Subcutaneous adipose tissue (tissue), 4 donors: ENCODE results near the gene LCN2. TPM values are rescaled to one million over a fixed set of nuclear protein-coding genes. Genes with fewer than 3 reads are reported as not detected.

Source experiments
- total RNA-seq, 4 donors: library from RNA; depleted of rRNA; stranded (reverse); fragments of >200 nt; gene quantifications; one replicate each; pipeline ENCODE4 v1.1.0, GENCODE V29; 2016
- TF ChIP-seq, protein P1 (sequence below): fragments of 450-650 bp; IDR thresholded peaks from one replicate; pipeline ENCODE4 v1.5.1; 2016; ENCODE audit warnings: low read depth, mild to moderate bottlenecking, control low read depth, antibody characterized with exemption, moderate library complexity

Gene LCN2
- total RNA-seq, 4 donors from 2014 or later: 1.6 TPM; not detected in 3

DNA sequence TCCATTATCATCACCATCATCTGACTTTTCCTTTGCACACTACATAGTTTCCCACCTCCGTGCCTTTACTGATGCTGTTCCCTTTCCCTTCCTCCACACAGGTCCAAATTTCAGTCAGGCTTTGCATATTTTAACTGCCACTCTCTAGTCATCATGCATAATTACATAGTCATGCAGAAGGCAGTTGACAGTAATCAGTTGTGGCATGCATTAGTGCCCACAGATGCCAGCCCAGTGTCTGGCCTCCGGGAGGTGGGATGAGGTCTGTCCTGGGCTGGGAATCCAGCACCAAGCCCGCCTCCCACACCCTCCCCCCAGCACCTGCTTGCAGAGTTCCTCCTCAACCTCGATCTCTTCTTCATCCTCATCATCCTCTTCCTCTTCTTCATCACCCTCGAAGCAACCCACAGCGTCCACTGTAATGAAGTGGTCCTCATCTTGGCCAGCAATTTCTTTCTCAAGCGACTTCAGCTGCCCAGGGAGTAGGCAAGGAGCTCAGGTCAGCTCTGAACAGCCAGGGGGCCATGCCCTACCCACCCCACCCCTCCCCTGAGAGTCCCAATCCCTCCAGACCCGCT is 19.6 kb downstream of the LCN2 start:
- TF ChIP-seq, protein P1, sequence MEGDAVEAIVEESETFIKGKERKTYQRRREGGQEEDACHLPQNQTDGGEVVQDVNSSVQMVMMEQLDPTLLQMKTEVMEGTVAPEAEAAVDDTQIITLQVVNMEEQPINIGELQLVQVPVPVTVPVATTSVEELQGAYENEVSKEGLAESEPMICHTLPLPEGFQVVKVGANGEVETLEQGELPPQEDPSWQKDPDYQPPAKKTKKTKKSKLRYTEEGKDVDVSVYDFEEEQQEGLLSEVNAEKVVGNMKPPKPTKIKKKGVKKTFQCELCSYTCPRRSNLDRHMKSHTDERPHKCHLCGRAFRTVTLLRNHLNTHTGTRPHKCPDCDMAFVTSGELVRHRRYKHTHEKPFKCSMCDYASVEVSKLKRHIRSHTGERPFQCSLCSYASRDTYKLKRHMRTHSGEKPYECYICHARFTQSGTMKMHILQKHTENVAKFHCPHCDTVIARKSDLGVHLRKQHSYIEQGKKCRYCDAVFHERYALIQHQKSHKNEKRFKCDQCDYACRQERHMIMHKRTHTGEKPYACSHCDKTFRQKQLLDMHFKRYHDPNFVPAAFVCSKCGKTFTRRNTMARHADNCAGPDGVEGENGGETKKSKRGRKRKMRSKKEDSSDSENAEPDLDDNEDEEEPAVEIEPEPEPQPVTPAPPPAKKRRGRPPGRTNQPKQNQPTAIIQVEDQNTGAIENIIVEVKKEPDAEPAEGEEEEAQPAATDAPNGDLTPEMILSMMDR: no peak

DNA sequence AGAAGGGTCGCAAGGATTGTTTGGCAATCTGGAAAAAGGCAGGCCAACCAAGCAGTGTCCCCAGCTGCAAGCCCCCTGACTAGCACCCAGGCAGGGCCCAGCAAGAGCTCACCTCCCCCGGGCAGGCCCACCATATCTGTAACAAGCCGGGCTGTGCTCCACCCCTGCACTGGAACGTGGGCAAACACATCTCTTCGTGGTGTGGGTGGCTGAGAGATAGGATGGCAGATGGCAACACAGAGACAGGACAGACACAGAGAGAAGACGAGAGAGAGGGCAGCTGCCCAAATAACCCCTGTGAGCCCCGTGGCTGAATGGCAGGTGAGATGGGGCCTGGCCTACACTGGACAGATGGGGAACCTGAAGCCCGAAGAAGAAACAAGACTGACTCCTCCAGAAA is 20.2 kb downstream of the LCN2 start:
- TF ChIP-seq, protein P1: no peak

DNA sequence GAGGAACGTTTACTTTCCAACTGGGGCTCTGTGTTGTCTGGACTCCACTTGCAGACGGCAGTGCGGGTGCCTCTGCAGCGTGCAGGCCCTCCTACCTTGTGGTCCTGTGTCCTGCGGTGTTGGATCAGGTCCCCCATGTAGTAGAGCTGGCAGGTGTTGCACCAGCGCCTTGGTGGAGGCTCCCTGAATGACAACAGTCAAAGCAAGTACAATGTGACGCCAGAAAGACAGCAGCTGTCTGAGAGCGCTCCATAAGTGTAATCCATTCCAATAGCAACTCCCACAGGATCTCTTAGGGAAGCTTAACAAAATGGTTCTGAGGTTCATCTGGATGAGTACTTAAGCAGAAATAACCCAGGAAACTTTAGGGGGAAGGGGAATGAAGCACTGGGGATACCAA is 20.7 kb downstream of the LCN2 start:
- TF ChIP-seq, protein P1: no peak

DNA sequence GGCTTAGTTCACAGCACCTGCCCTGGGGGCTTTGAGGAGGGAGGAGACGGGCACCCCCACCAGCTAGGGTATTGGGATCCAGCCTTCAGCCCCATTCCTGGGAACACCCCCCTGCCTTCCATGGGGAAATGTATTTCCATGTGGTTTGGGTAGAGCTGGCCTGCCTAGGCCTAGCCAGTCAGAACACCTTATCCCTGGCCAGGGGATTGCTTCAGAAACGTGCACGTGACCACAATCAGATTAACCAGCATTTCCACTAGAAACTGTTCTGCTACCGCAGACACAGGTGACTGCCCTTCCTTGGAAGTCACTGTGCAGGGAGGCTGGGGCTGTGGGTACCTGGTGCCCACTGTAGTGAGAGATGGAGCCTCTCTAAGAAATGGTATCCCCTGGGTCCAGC is 24.8 kb downstream of the LCN2 start:
- TF ChIP-seq, protein P1: no peak

DNA sequence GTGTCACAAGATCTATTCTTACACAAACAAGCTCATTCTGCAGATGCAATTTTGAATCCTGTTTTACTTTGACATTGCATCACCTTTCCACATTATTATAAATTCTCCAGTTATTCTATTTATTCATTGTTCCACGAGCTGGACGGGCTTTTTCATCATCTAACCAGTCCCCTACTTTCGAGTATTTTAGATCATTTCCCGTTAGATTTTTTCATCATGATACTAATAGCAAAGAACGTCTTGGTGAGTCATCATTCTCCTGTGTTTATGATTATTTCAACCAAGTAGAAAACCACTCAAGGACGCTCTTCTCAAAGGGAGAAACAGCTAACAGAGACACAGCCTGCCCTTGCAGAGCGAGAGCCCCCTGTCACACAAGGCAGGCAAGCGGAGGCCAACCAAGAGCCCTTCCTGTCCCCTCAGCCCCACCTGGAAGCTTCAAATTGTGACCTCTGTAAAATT is 25.9 kb downstream of the LCN2 start:
- TF ChIP-seq, protein P1: no peak

DNA sequence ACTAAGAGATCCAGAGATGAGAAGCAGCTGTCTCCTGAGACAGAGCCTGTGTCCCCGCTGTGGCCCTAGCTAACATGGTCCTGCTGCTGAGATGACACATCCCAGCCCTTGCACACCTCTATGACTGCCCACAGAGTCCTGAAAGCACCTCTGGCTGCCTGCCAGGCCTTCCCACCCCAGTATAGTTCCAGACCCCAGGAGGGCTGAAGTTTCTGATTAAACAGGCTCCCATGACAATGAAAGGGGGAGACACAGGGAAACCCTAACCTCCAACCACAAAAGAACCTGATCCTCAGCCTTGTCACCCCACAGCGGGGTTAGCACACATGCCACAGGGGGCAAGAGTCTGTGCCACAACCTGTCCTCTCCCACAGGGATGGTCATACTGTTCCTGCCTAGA is 26.5 kb downstream of the LCN2 start:
- TF ChIP-seq, protein P1: no peak

DNA sequence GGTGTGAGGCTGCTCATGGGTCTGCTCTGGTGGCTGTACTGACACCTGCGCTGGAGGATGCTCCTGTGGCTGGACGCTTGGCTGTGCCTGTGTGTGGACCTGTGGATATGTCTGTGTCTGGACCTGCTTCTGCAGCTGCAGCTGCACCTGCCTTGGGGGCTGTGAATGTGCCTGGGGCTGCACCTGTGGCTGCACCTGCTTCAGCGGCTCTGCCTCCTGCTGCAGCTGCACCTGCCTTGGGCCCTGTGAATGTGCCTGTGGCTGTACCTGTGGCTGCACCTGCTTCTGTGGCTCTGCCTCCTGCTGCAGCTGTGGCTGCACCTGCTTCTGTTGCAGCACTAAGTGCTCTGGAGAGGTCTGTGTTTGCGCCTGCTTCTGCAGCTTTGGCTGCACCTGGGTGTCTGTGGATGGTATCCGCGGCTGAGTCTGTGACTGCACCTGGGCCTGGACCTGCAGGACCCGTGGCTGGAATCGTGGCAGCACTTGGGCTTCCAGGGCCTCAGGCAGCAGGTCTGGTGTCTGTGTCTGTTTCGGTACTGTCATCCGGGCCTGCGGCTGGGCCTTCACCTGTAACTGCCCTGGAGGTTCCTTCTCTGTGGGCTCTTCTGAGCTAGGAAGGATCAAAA is 29.7 kb downstream of the LCN2 start:
- TF ChIP-seq, protein P1: no peak
